Esophagus muscularis mucosa (tissue), 4 donors: ENCODE measurements around the gene MCRIP2.
A peak's percentile ranks its signal among the peaks of the same experiment; 100 is the strongest.

ENCODE experiments used
- CTCF ChIP-seq, 3 experiments: fragments of 200-600 bp in 2 of 3; fragments of 450-650 bp in 1 of 3; sonication (generic) in 2 of 3; IDR thresholded peaks; one replicate each; pipeline ENCODE4 v1.5.1; 2017 to 2019; ENCODE audit warnings: antibody characterized with exemption in 3 of 3, mild to moderate bottlenecking in 2 of 3, moderate library complexity in 1 of 3
- EP300 ChIP-seq: sonication (generic); formaldehyde crosslinking; IDR thresholded peaks from one replicate; pipeline ENCODE4 v1.6.1; 2017; ENCODE audit warnings: antibody characterized with exemption
- POLR2A ChIP-seq: fragments of 450-650 bp; IDR thresholded peaks from one replicate; pipeline ENCODE4 v1.6.1; 2017; ENCODE audit warnings: antibody characterized with exemption, moderate library complexity, mild to moderate bottlenecking, low read depth
- POLR2AphosphoS5 ChIP-seq, 2 donors: sonication (generic); formaldehyde crosslinking; IDR thresholded peaks; one replicate each; pipeline ENCODE4 v1.6.1; 2017; ENCODE audit warnings: antibody characterized with exemption in 2 of 2

- TF ChIP-seq EP300 (no peak), CTCF (IDR thresholded peaks at IDR 0.05) (no peak), POLR2AphosphoS5 (IDR thresholded peaks at IDR 0.05) (peak; percentile 6 to 21), POLR2A (no peak)
These were observed 14.7 kb upstream of the MCRIP2 start for GRCh38 chr16:626787-627453.
